CD4-positive, alpha-beta memory T cell (primary cell): ENCODE data around the gene COMMD6. TPM values are rescaled to one million over a fixed set of nuclear protein-coding genes. Genes with fewer than 3 reads are reported as not detected.

Source experiments
- CTCF ChIA-PET: fragments of 350-600 bp; sonication (Branson Sonifier 250); formaldehyde crosslinking; loops from one replicate; lab custom pipeline; 2021; ENCODE audit warnings: inconsistent platforms; ENCODE audit not compliant: partially characterized antibody; lab: Charles Lee
- POLR2A ChIA-PET: fragments of 350-600 bp; sonication (Branson Sonifier 250); formaldehyde crosslinking; loops from one replicate; lab custom pipeline; 2021; ENCODE audit not compliant: partially characterized antibody; lab: Charles Lee
- DNase-seq, 5 donors: peaks; one replicate each; pipeline versions ENCODE4 v3.0.0 to v3.0.0-alpha.2; 2020 to 2022; ENCODE audit warnings: mixed read lengths in 1 of 5
- H3K27ac ChIP-seq: one replicate; pipeline ENCODE4 v1.7.0; 2013; ENCODE audit warnings: low read depth, low read length
- H3K27me3 ChIP-seq: 2 replicates; pipeline ENCODE4 v1.7.0; 2013; ENCODE audit warnings: mild to moderate bottlenecking, low read length, moderate library complexity; ENCODE audit not compliant: insufficient read depth
- H3K36me3 ChIP-seq: 2 replicates; pipeline ENCODE4 v1.7.0; 2013; ENCODE audit warnings: mild to moderate bottlenecking, low read length, moderate library complexity; ENCODE audit not compliant: insufficient read depth
- H3K4me1 ChIP-seq: 2 replicates; pipeline ENCODE4 v1.7.0; 2013; ENCODE audit warnings: mild to moderate bottlenecking, low read length, moderate library complexity; ENCODE audit not compliant: insufficient read depth
- H3K4me3 ChIP-seq, 2 donors: one replicate each; pipeline ENCODE4 v1.7.0; 2013; ENCODE audit warnings: low read length in 2 of 2, mild to moderate bottlenecking in 1 of 2
- H3K9me3 ChIP-seq, 2 donors: one replicate each; pipeline ENCODE4 v1.7.0; 2013; ENCODE audit warnings: low read length in 2 of 2, control low read depth in 1 of 2; ENCODE audit not compliant: control insufficient read depth in 1 of 2
- H3K27ac Mint-ChIP-seq, 7 donors: one replicate each; pipeline ENCODE4 v1.8.0; 2020 to 2021; ENCODE audit warnings: mixed read lengths in 7 of 7, mild to moderate bottlenecking in 6 of 7, inconsistent platforms in 3 of 7, moderate library complexity in 3 of 7
- H3K27me3 Mint-ChIP-seq, 2 donors: one replicate each; pipeline ENCODE4 v1.8.0; 2020 to 2021; ENCODE audit warnings: mixed read lengths in 2 of 2
- H3K36me3 Mint-ChIP-seq, 2 donors: one replicate each; pipeline ENCODE4 v1.8.0; 2020 to 2021; ENCODE audit warnings: mixed read lengths in 2 of 2, inconsistent platforms in 1 of 2, mild to moderate bottlenecking in 1 of 2
- H3K4me1 Mint-ChIP-seq, 4 donors: one replicate each; pipeline ENCODE4 v1.8.0; 2020 to 2021; ENCODE audit warnings: mixed read lengths in 4 of 4, mild to moderate bottlenecking in 1 of 4
- H3K4me3 Mint-ChIP-seq, 8 donors: one replicate each; pipeline ENCODE4 v1.8.0; 2020 to 2021; ENCODE audit warnings: mixed read lengths in 8 of 8, mild to moderate bottlenecking in 7 of 8, moderate library complexity in 6 of 8, inconsistent platforms in 3 of 8
- H3K9me3 Mint-ChIP-seq, 8 donors: one replicate each; pipeline ENCODE4 v1.8.0; 2020 to 2021; ENCODE audit warnings: mixed read lengths in 8 of 8, mild to moderate bottlenecking in 5 of 8, inconsistent platforms in 3 of 8, moderate library complexity in 1 of 8
- intact Hi-C: fragments of 100-400 bp; cut with micrococcal nuclease; formaldehyde crosslinking; loops from one replicate; pipeline ENCODE4 v1.15.1; 2023
- polyA plus RNA-seq, 2 donors: library from polyadenylated mRNA; unstranded; fragments of 300-500 nt; fragmentation: Illumina TruSeq; gene quantifications; one replicate each; pipeline ENCODE4 v1.2.3, GENCODE V29; 2021
- total RNA-seq, 2 experiments: library from RNA; stranded (reverse); gene quantifications; one replicate each; pipeline ENCODE4 v1.2.3, GENCODE V29; 2021

COMMD6 gene
- total and polyA plus RNA-seq, 4 experiments from 2014 or later: 227 to 640 (median 386) TPM

- peaks cover 6 to 7% of the 10 kb centered on the region in 2 donors for H3K27me3 Mint-ChIP-seq
- Histone ChIP-seq H3K4me1 (no peaks in the 10 kb centered on the region), H3K9me3 (no peaks in the 10 kb centered on the region), H3K27ac (no peak overlapping the region), H3K4me3 (no peak overlapping the region), H3K27me3 (no peaks in the 10 kb centered on the region), H3K36me3 (no peaks in the 10 kb centered on the region)
- no peaks in the 10 kb centered on the region for H3K9me3 Mint-ChIP-seq
- H3K4me1 Mint-ChIP-seq: no peaks in the 10 kb centered on the region
- intact Hi-C loops: no loop called here
- ChIA-PET POLR2A (no interaction called here), CTCF (no interaction called here)
- no peak for DNase-seq
- no peaks in the 10 kb centered on the region for H3K36me3 Mint-ChIP-seq
- H3K4me3 Mint-ChIP-seq: no peak overlapping the region
- H3K27ac Mint-ChIP-seq: no peak overlapping the region
These were observed 43.1 kb downstream of the COMMD6 start for GRCh38 chr13:75494491-75494890.

- Histone ChIP-seq H3K36me3 (no peaks in the 10 kb centered on the region), H3K4me1 (no peaks in the 10 kb centered on the region), H3K4me3 (no peak overlapping the region), H3K27me3 (no peaks in the 10 kb centered on the region), H3K9me3 (no peaks in the 10 kb centered on the region), H3K27ac (no peak overlapping the region)
- CTCF ChIA-PET: no interaction called here
- DNase-seq: no peak
- H3K4me1 Mint-ChIP-seq: no peaks in the 10 kb centered on the region
- H3K9me3 Mint-ChIP-seq: no peaks in the 10 kb centered on the region
- H3K27ac Mint-ChIP-seq: no peak overlapping the region
- peaks cover 1 to 5% of the 10 kb centered on the region in 2 donors for H3K27me3 Mint-ChIP-seq
- intact Hi-C loops: no loop called here
- no peaks in the 10 kb centered on the region for H3K36me3 Mint-ChIP-seq
- POLR2A ChIA-PET: no interaction called here
- H3K4me3 Mint-ChIP-seq: no peak overlapping the region
These were observed 44.5 kb downstream of the COMMD6 start for GRCh38 chr13:75493156-75493555.

GRCh38 chr13:75492389-75492788, 45.3 kb downstream of the COMMD6 start:
- Histone ChIP-seq H3K36me3 (no peaks in the 10 kb centered on the region), H3K27ac (no peak overlapping the region), H3K27me3 (no peaks in the 10 kb centered on the region), H3K9me3 (no peaks in the 10 kb centered on the region), H3K4me3 (no peak overlapping the region), H3K4me1 (no peaks in the 10 kb centered on the region)
- no peaks in the 10 kb centered on the region for H3K9me3 Mint-ChIP-seq
- H3K27ac Mint-ChIP-seq: no peak overlapping the region
- intact Hi-C loops: no loop called here
- CTCF ChIA-PET: no interaction called here
- POLR2A ChIA-PET: no interaction called here
- no peak overlapping the region for H3K4me3 Mint-ChIP-seq
- no peaks in the 10 kb centered on the region for H3K4me1 Mint-ChIP-seq
- H3K36me3 Mint-ChIP-seq: no peaks in the 10 kb centered on the region
- DNase-seq: no peak
- peaks cover 4 to 7% of the 10 kb centered on the region in 2 donors for H3K27me3 Mint-ChIP-seq

GRCh38 chr13:75491376-75491775, 46.3 kb downstream of the COMMD6 start:
- peaks cover 12% of the 10 kb centered on the region in 2 donors for H3K27me3 Mint-ChIP-seq
- no peak overlapping the region for H3K27ac ChIP-seq
- H3K4me3 Mint-ChIP-seq: no peak overlapping the region
- H3K4me3 ChIP-seq: no peak overlapping the region
- no peaks in the 10 kb centered on the region for H3K9me3 ChIP-seq
- intact Hi-C loops: no loop called here
- H3K27me3 ChIP-seq: no peaks in the 10 kb centered on the region
- CTCF ChIA-PET: interaction anchor here (2.0 kb wide), 1 partner anchor 13 kb away, joined by 5 read pairs; no protein-coding TSS in a partner anchor
- no peak for DNase-seq
- no peaks in the 10 kb centered on the region for H3K36me3 ChIP-seq
- H3K9me3 Mint-ChIP-seq: no peaks in the 10 kb centered on the region
- no peaks in the 10 kb centered on the region for H3K4me1 ChIP-seq
- no peak overlapping the region for H3K27ac Mint-ChIP-seq
- no peaks in the 10 kb centered on the region for H3K4me1 Mint-ChIP-seq
- POLR2A ChIA-PET: no interaction called here
- no peaks in the 10 kb centered on the region for H3K36me3 Mint-ChIP-seq

- Histone ChIP-seq H3K9me3 (no peaks in the 10 kb centered on the region), H3K4me3 (no peak overlapping the region), H3K4me1 (no peaks in the 10 kb centered on the region), H3K27me3 (no peaks in the 10 kb centered on the region), H3K36me3 (no peaks in the 10 kb centered on the region), H3K27ac (no peak overlapping the region)
- no peak overlapping the region for H3K4me3 Mint-ChIP-seq
- H3K4me1 Mint-ChIP-seq: no peaks in the 10 kb centered on the region
- no peak for DNase-seq
- peaks cover 23 to 24% of the 10 kb centered on the region in 2 donors for H3K27me3 Mint-ChIP-seq
- intact Hi-C loops: no loop called here
- no peak overlapping the region for H3K27ac Mint-ChIP-seq
- no peaks in the 10 kb centered on the region for H3K9me3 Mint-ChIP-seq
- POLR2A ChIA-PET: no interaction called here
- no peaks in the 10 kb centered on the region for H3K36me3 Mint-ChIP-seq
- CTCF ChIA-PET: interaction anchor here (2.0 kb wide), 1 partner anchor 15 kb away, joined by 5 read pairs; no protein-coding TSS in a partner anchor
These were observed 48.0 kb downstream of the COMMD6 start for GRCh38 chr13:75489502-75490263.

GRCh38 chr13:75486146-75487062, 51.2 kb downstream of the COMMD6 start:
- peaks cover 4 to 9% (median 5%) of the 10 kb centered on the region in 4 donors for H3K4me1 Mint-ChIP-seq
- intact Hi-C loops: no loop called here
- Histone ChIP-seq H3K4me1 (peaks cover 6% of the 10 kb centered on the region), H3K27me3 (no peaks in the 10 kb centered on the region), H3K4me3 (no peak overlapping the region), H3K36me3 (no peaks in the 10 kb centered on the region), H3K9me3 (no peaks in the 10 kb centered on the region), H3K27ac (no peak overlapping the region)
- no peak overlapping the region for H3K4me3 Mint-ChIP-seq
- H3K36me3 Mint-ChIP-seq: peaks cover 0 to 4% of the 10 kb centered on the region in 2 donors
- H3K9me3 Mint-ChIP-seq: no peaks in the 10 kb centered on the region
- H3K27ac Mint-ChIP-seq: no peak overlapping the region
- H3K27me3 Mint-ChIP-seq: peaks cover 25 to 38% of the 10 kb centered on the region in 2 donors
- CTCF ChIA-PET: interaction anchor here (0.6 kb wide), 1 partner anchor 43 kb away, joined by 3 read pairs; no protein-coding TSS in a partner anchor
- DNase-seq: no peak
- POLR2A ChIA-PET: no interaction called here
